A673 (cell line): ENCODE measurements around the gene PACS2. TPM values are rescaled to one million over a fixed set of nuclear protein-coding genes. Genes with fewer than 3 reads are reported as not detected.

Experiments
- BruUV-seq: library from RNA; stranded (reverse); fragments of 400-500 nt; replicated peaks from 2 replicates; lab custom pipeline; 2021; lab: Mats Ljungman, UMichigan
- CTCF ChIA-PET: fragments of 300-600 bp; sonication (Branson Sonifier 250); formaldehyde crosslinking; loops from one replicate; lab custom pipeline; 2022; ENCODE audit warnings: antibody characterized with exemption; lab: Charles Lee
- POLR2A ChIA-PET: fragments of 300-600 bp; sonication (Branson Sonifier 250); formaldehyde crosslinking; loops from one replicate; lab custom pipeline; 2022; ENCODE audit warnings: antibody characterized with exemption; ENCODE audit not compliant: low non-redundant PET; lab: Charles Lee
- DNase-seq: peaks from one replicate; pipeline ENCODE4 v3.0.0-alpha.2; 2015; ENCODE audit warnings: low spot score
- H3K27ac ChIP-seq: fragments of 200-600 bp; sonication (generic); 2 replicates; pipeline ENCODE4 v1.5.1; 2016; ENCODE audit warnings: mixed run types, low read depth, mild to moderate bottlenecking, mixed read lengths, antibody characterized with exemption, low read length; ENCODE audit not compliant: poor library complexity, severe bottlenecking
- H3K27me3 ChIP-seq: fragments of 200-600 bp; sonication (generic); replicated peaks from 2 replicates; pipeline ENCODE4 v1.6.1; 2017; ENCODE audit warnings: mixed run types, low read depth, mild to moderate bottlenecking, mixed read lengths, antibody characterized with exemption, low read length; ENCODE audit not compliant: insufficient read depth, poor library complexity
- H3K36me3 ChIP-seq: fragments of 200-600 bp; sonication (generic); 2 replicates; pipeline ENCODE4 v1.6.1; 2016; ENCODE audit warnings: mixed run types, mild to moderate bottlenecking, mixed read lengths, antibody characterized with exemption, low read length; ENCODE audit not compliant: insufficient read depth, poor library complexity, severe bottlenecking
- H3K4me1 ChIP-seq: fragments of 200-600 bp; sonication (generic); 2 replicates; pipeline ENCODE4 v1.6.1; 2017; ENCODE audit warnings: mixed run types, mild to moderate bottlenecking, mixed read lengths, antibody characterized with exemption, low read length; ENCODE audit not compliant: insufficient read depth, poor library complexity, severe bottlenecking
- H3K4me3 ChIP-seq: fragments of 200-600 bp; sonication (generic); 2 replicates; pipeline ENCODE4 v1.5.1; 2016; ENCODE audit warnings: low read depth, mixed run types, mild to moderate bottlenecking, mixed read lengths, low read length; ENCODE audit not compliant: poor library complexity, severe bottlenecking
- H3K9me3 ChIP-seq: fragments of 200-600 bp; sonication (generic); 2 replicates; pipeline ENCODE4 v1.6.1; 2016; ENCODE audit warnings: mixed run types, low read depth, mild to moderate bottlenecking, mixed read lengths, antibody characterized with exemption, low read length; ENCODE audit not compliant: poor library complexity, severe bottlenecking
- EZH2 ChIP-seq: fragments of 200-600 bp; sonication (generic); IDR thresholded peaks from 2 replicates; pipeline ENCODE4 v1.6.1; 2017; ENCODE audit warnings: borderline replicate concordance, low read depth, mild to moderate bottlenecking, mixed read lengths, antibody characterized with exemption, low read length; ENCODE audit not compliant: poor library complexity, severe bottlenecking
- intact Hi-C: fragments of 100-400 bp; cut with micrococcal nuclease; formaldehyde crosslinking; loops from one replicate; pipeline ENCODE4 v1.10.0; 2022; ENCODE audit not compliant: unreplicated experiment
- total RNA-seq: library from RNA; stranded (reverse); gene quantifications from 2 replicates; pipeline ENCODE4 v1.2.3, GENCODE V29; 2021
- TF ChIP-seq, protein P1 (sequence below): fragments of 300-800, 200-600 bp; sonication (generic); conservative IDR thresholded peaks from 2 replicates; pipeline ENCODE4 v1.5.1; 2017; ENCODE audit warnings: low read depth, mild to moderate bottlenecking, antibody characterized with exemption, low read length, moderate library complexity, mixed read lengths

PACS2 gene
- total RNA-seq, 1 experiment from 2014 or later = 52.5 TPM

DNA sequence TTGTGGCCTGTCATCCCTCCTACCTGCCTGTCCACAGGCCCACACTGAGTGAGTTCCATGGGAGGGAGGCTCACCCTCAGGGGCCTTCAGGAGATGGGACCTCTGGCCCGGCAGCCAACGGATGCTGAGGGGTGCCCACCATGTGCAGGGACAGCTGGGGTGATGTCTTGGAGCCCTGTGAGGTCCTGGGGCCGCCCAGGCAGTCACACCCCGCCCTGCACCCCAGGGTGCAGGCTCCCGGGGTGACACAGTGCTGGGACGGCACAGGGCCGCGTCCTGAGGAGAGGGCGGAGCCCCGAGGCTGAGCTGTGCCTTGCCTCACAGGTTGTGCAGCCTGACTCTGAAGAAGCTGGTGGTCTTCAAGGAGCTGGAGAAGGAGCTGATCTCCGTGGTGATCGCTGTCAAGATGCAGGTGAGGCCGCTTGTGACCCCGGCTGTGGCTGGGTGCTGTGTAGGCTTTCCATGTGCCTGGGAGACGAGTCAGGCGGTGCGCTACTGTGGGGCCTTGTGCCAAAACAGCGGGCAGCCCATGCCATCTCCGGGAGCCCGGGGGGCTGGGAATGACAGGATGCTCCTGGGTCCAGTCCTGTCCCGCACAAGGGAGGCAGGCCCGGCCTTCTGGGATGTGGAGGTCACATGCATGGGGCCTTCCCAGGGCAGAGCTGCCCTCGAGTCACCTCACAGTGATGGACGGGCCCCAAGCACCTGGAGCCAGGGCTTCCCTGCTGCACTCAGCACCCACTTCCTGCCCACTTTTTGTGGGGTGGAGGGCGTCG, 33.8 kb downstream of the PACS2 start:
- CTCF ChIA-PET = no interaction called here
- DNase-seq = no peak
- no peak overlapping the region for H3K4me3 ChIP-seq
- intact Hi-C loops = no loop called here
- H3K4me1 ChIP-seq = peaks cover 8% of the 10 kb centered on the region
- BruUV-seq = no TSS peak
- no peaks in the 10 kb centered on the region for H3K27me3 ChIP-seq
- peaks cover 4% of the 10 kb centered on the region for H3K9me3 ChIP-seq
- TF ChIP-seq EZH2 = no peak
- TF ChIP-seq, protein P1, sequence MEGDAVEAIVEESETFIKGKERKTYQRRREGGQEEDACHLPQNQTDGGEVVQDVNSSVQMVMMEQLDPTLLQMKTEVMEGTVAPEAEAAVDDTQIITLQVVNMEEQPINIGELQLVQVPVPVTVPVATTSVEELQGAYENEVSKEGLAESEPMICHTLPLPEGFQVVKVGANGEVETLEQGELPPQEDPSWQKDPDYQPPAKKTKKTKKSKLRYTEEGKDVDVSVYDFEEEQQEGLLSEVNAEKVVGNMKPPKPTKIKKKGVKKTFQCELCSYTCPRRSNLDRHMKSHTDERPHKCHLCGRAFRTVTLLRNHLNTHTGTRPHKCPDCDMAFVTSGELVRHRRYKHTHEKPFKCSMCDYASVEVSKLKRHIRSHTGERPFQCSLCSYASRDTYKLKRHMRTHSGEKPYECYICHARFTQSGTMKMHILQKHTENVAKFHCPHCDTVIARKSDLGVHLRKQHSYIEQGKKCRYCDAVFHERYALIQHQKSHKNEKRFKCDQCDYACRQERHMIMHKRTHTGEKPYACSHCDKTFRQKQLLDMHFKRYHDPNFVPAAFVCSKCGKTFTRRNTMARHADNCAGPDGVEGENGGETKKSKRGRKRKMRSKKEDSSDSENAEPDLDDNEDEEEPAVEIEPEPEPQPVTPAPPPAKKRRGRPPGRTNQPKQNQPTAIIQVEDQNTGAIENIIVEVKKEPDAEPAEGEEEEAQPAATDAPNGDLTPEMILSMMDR = no peak
- no peaks in the 10 kb centered on the region for H3K36me3 ChIP-seq
- H3K27ac ChIP-seq = no peak overlapping the region
- POLR2A ChIA-PET = no interaction called here

DNA sequence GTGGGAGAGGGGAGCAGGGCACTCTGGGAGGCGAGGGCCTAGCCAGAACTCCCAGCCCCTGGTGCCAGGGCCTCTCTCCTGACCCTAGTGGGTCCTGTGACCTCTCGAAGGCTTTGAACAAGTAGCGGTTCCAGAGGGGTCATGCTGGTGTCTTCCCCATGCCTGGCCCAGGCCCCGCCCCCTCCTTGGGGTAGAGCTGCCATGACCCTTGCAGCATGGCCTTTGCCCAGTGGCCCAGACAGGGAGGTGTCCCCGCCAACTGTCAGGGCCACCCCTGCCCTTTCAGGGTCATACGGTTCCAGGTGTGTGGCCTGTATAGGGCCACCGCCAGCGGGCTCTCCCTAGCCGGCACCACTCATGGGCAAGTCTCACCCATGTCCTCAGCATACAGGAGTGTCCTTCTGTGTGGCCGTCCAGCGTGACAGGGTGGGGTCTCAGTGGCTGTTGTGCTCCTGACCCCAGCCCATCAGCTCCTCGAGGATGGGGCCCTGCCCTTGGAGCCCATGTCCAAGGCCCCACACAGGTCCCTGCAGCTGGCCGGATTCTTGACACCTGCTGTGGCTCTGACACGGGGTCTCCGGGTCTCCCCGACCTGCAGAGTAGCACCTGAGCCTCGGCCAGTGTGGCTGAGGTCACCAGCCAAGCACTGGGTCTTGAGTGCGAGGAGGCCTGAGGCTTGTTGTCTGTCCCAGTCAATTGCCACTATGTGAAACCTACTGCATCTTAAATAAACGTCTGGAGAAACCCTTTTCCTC, 34.6 kb downstream of the PACS2 start:
- peaks cover 4% of the 10 kb centered on the region for H3K9me3 ChIP-seq
- H3K36me3 ChIP-seq = no peaks in the 10 kb centered on the region
- ChIA-PET POLR2A (no interaction called here), CTCF (no interaction called here)
- H3K27ac ChIP-seq = no peak overlapping the region
- intact Hi-C loops = no loop called here
- no peak for TF ChIP-seq EZH2
- TF ChIP-seq, protein P1 = no peak
- H3K27me3 ChIP-seq = no peaks in the 10 kb centered on the region
- peaks cover 8% of the 10 kb centered on the region for H3K4me1 ChIP-seq
- H3K4me3 ChIP-seq = no peak overlapping the region
- DNase-seq = no peak
- BruUV-seq = no TSS peak

DNA sequence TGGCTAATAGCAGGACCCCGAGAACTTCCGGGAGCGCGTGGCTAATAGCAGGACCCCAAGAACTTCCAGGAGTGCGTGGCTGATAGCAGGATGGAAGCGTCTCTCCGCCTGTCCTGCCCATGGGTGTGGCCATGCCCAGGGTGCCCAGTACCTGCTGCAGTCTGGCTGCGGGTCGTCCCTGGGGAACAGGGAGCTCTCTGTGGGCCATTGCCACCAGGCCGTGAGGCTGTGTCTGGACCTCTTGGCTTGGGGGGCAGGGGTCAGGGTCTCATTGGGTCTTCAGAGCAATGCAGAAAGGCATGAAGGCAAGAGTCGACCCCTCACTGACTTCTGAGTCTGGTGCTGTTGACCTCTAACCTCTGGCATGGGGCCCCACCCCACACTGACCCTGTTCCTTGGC, 35.4 kb downstream of the PACS2 start:
- Histone ChIP-seq H3K36me3 (no peaks in the 10 kb centered on the region), H3K27me3 (no peaks in the 10 kb centered on the region), H3K4me1 (peaks cover 8% of the 10 kb centered on the region), H3K9me3 (no peaks in the 10 kb centered on the region), H3K4me3 (no peak overlapping the region), H3K27ac (no peak overlapping the region)
- BruUV-seq = no TSS peak
- CTCF ChIA-PET = no interaction called here
- TF ChIP-seq, protein P1 = no peak
- TF ChIP-seq EZH2 = no peak
- intact Hi-C loops = no loop called here
- POLR2A ChIA-PET = no interaction called here
- DNase-seq = no peak
